Measurements from ENCODE around the gene OSTC.

Gene OSTC

GRCh38 chr4:108650212-108651013, at the start of gene OSTC:
TSS of gene OSTC (plus strand) at chr4:108650599. CDS start at chr4:108650656, 57 bp downstream.
- peak; percentile 98 for DNase-seq

GRCh38 chr4:108601106-108601505, 49.3 kb upstream of the OSTC start:
- no peak for DNase-seq

- no peak for DNase-seq
Measured at GRCh38 chr4:108601532-108601931, 48.9 kb upstream of the OSTC start.

GRCh38 chr4:108602163-108602562, 48.2 kb upstream of the OSTC start:
- DNase-seq: no peak

- no peak for DNase-seq
Measured at GRCh38 chr4:108607079-108607815, 43.2 kb upstream of the OSTC start.

GRCh38 chr4:108611365-108611764, 39.0 kb upstream of the OSTC start:
- DNase-seq: peak; percentile 8

GRCh38 chr4:108612365-108612764, 38.0 kb upstream of the OSTC start:
- no peak for DNase-seq

GRCh38 chr4:108619372-108620100, 30.9 kb upstream of the OSTC start:
- no peak for DNase-seq

GRCh38 chr4:108620101-108620932, 30.1 kb upstream of the OSTC start, which contains the start of gene RPL34:
TSS of gene RPL34 (plus strand) at chr4:108620576. CDS start at chr4:108621960, 1,384 bp downstream.
- DNase-seq: peak; percentile 99

- DNase-seq: no peak
Measured at GRCh38 chr4:108620933-108621905, 29.2 kb upstream of the OSTC start.

- no peak for DNase-seq
Measured at GRCh38 chr4:108622022-108622421, 28.4 kb upstream of the OSTC start.

GRCh38 chr4:108622828-108623227, 27.6 kb upstream of the OSTC start:
- DNase-seq: no peak

GRCh38 chr4:108624263-108625056, 25.9 kb upstream of the OSTC start:
- DNase-seq: no peak

- no peak for DNase-seq
Measured at GRCh38 chr4:108626056-108626455, 24.3 kb upstream of the OSTC start.

GRCh38 chr4:108628411-108628810, 22.0 kb upstream of the OSTC start:
- no peak for DNase-seq

GRCh38 chr4:108635070-108635655, 15.2 kb upstream of the OSTC start:
- DNase-seq: no peak

GRCh38 chr4:108636246-108636645, 14.2 kb upstream of the OSTC start:
- no peak for DNase-seq

- no peak for DNase-seq
Measured at GRCh38 chr4:108637856-108638255, 12.5 kb upstream of the OSTC start.

GRCh38 chr4:108644237-108644636, 6.2 kb upstream of the OSTC start:
- DNase-seq: no peak

GRCh38 chr4:108646706-108647105, 3.7 kb upstream of the OSTC start:
- no peak for DNase-seq

All from kidney glomerular epithelial cell (primary cell).